Renal cortex interstitium (tissue), 11 donors: ENCODE measurements around the gene GATC. TPM values are rescaled to one million over a fixed set of nuclear protein-coding genes. Genes with fewer than 3 reads are reported as not detected.
A peak's percentile ranks its signal among the peaks of the same experiment; 100 is the strongest.
"Not testable (repeated sequence)": the region's sequence is repeated elsewhere in the genome, so short reads cannot be mapped to it uniquely, and the experiment has no call there.

Source experiments
- DNase-seq, 11 donors: peaks; one replicate each; pipeline ENCODE4 v3.0.0-alpha.2; 2013; ENCODE audit warnings: low read depth in 9 of 11, low spot score in 4 of 11; ENCODE audit errors: extremely low read depth in 1 of 11
- polyA plus RNA-seq, 3 donors: library from polyadenylated mRNA; unstranded; fragments of 120-200 nt; gene quantifications; one replicate each; pipeline ENCODE4 v1.2.1, GENCODE V29; 2013; ENCODE audit not compliant: insufficient read length in 3 of 3

Gene GATC
- polyA plus RNA-seq, 3 donors = 31.2 to 41.9 (median 38.5) TPM

GRCh38 chr12:120487552-120487951 is 41.3 kb downstream of the GATC start:
- not testable (repeated sequence) for DNase-seq

- no peak for DNase-seq
Measured at GRCh38 chr12:120488057-120488640, 41.9 kb downstream of the GATC start.

- DNase-seq = no peak
Measured at GRCh38 chr12:120489018-120489417, 42.8 kb downstream of the GATC start.

- DNase-seq = no peak
Measured at GRCh38 chr12:120490325-120490724, 44.1 kb downstream of the GATC start.

GRCh38 chr12:120490833-120491512 is 44.7 kb downstream of the GATC start:
- DNase-seq = no peak

GRCh38 chr12:120495186-120495730 is 49.0 kb downstream of the GATC start:
- DNase-seq = no peak

- peak; percentile 91 to 98 (median 96) for DNase-seq
Measured at GRCh38 chr12:120495731-120496412, 49.6 kb downstream of the GATC start, which contains the start of gene DYNLL1. DYNLL1 (plus strand) TSS chr12:120496113; CDS start chr12:120496422, 309 bp downstream.

GRCh38 chr12:120496413-120497340 is 50.4 kb downstream of the GATC start:
- DNase-seq = peak in 4 of 11 donors; percentile 38 to 50 (median 41)

- no peak for DNase-seq
Measured at GRCh38 chr12:120497524-120498150, 51.4 kb downstream of the GATC start.

- DNase-seq = no peak
Measured at GRCh38 chr12:120498870-120499515, 52.7 kb downstream of the GATC start.

GRCh38 chr12:120500581-120500980 is 54.3 kb downstream of the GATC start:
- DNase-seq = no peak

- no peak for DNase-seq
Measured at GRCh38 chr12:120504587-120504986, 58.3 kb downstream of the GATC start.

GRCh38 chr12:120508537-120508936 is 62.3 kb downstream of the GATC start:
- DNase-seq = no peak

Other genes with a start within 250 kb of the GATC start
- 1,000 to 10,000 TPM; 2,613 to 2,905 (median 2,670) TPM for gene RPLP0, start 245.3 kb upstream of the GATC start, polyA plus RNA-seq
- gene PXN, start 180.7 kb upstream of the GATC start, polyA plus RNA-seq = 10 to 100 TPM; 56.7 to 89.5 (median 69.5) TPM
- gene RNU4-2, start 154.5 kb upstream of the GATC start, polyA plus RNA-seq = not detected
- not detected for gene RNU4-1, start 153.2 kb upstream of the GATC start, polyA plus RNA-seq
- gene SIRT4, start 144.1 kb upstream of the GATC start, polyA plus RNA-seq = 1 to 10 TPM; 3.1 to 4.5 (median 3.6) TPM
- under 1 TPM; 0.50 to 0.91 (median 0.86) TPM for gene PLA2G1B, start 118.7 kb upstream of the GATC start, polyA plus RNA-seq
- 10 to 100 TPM; 20.9 to 27.3 (median 24.3) TPM for gene MSI1, start 77.3 kb upstream of the GATC start, polyA plus RNA-seq
- gene COX6A1, start 8.3 kb upstream of the GATC start, polyA plus RNA-seq = 100 to 1,000 TPM; 293 to 337 (median 296) TPM
- 10 to 100 TPM; 35.0 to 47.6 (median 42.7) TPM for gene TRIAP1, start 60 bp upstream of the GATC start, polyA plus RNA-seq
- 100 to 1,000 TPM; 226 to 241 (median 238) TPM for gene SRSF9, start 23.3 kb downstream of the GATC start, polyA plus RNA-seq
- gene DYNLL1, start 49.7 kb downstream of the GATC start, polyA plus RNA-seq = 100 to 1,000 TPM; 405 to 558 (median 530) TPM
- 10 to 100 TPM; 62.1 to 63.6 (median 62.6) TPM for gene COQ5, start 82.7 kb downstream of the GATC start, polyA plus RNA-seq
- gene RNF10, start 87.9 kb downstream of the GATC start, polyA plus RNA-seq = 100 to 1,000 TPM; 191 to 262 (median 196) TPM
- gene POP5, start 135.0 kb downstream of the GATC start, polyA plus RNA-seq = 10 to 100 TPM; 48.0 to 58.1 (median 55.8) TPM
- gene CABP1, start 194.2 kb downstream of the GATC start, polyA plus RNA-seq = 1 to 10 TPM; 4.6 to 5.6 (median 4.7) TPM
- gene MLEC, start 240.7 kb downstream of the GATC start, polyA plus RNA-seq = 100 to 1,000 TPM; 172 to 190 (median 187) TPM